HepG2 (cell line): ENCODE data around the gene NFATC4. TPM values are rescaled to one million over a fixed set of nuclear protein-coding genes. Genes with fewer than 3 reads are reported as not detected.

Source experiments
- ARID3A ChIP-seq: IDR thresholded peaks from 2 replicates; pipeline ENCODE4 v1.6.1; 2012; ENCODE audit warnings: low read depth, low read length, improper control_type of control experiment
- BCL6 ChIP-seq: IDR thresholded peaks from 2 replicates; pipeline ENCODE4 v1.6.1; 2016; ENCODE audit warnings: missing genetic modification reagents, missing compliant biosample characterization
- ELF4 ChIP-seq: sonication (generic); formaldehyde crosslinking; IDR thresholded peaks from 2 replicates; pipeline ENCODE4 v1.5.0; 2020; ENCODE audit warnings: missing genetic modification reagents, mild to moderate bottlenecking, moderate library complexity, borderline replicate concordance
- GPN1 ChIP-seq: sonication (generic); formaldehyde crosslinking; IDR thresholded peaks from 2 replicates; pipeline ENCODE4 v1.5.1; 2020; ENCODE audit warnings: missing genetic modification reagents, borderline replicate concordance
- KDM4B ChIP-seq: sonication (generic); formaldehyde crosslinking; IDR thresholded peaks from 2 replicates; pipeline ENCODE4 v1.4.0; 2020; ENCODE audit warnings: missing genetic modification reagents
- MAFK ChIP-seq, 2 experiments: IDR thresholded peaks in 1 of 2; conservative IDR thresholded peaks in 1 of 2; 2 replicates each; pipeline ENCODE4 v1.6.1; 2011; ENCODE audit warnings: improper control_type of control experiment in 2 of 2, low read length in 2 of 2
- MLLT10 ChIP-seq: sonication (generic); formaldehyde crosslinking; IDR thresholded peaks from 2 replicates; pipeline ENCODE4 v1.4.0; 2020; ENCODE audit warnings: missing genetic modification reagents
- RBAK ChIP-seq: sonication (generic); formaldehyde crosslinking; IDR thresholded peaks from 2 replicates; pipeline ENCODE4 v1.5.1; 2020; ENCODE audit warnings: mild to moderate bottlenecking, missing genetic modification reagents
- ZNF12 ChIP-seq: sonication (generic); formaldehyde crosslinking; IDR thresholded peaks from 2 replicates; pipeline ENCODE4 v1.5.0; 2020; ENCODE audit warnings: missing genetic modification reagents
- ZNF510 ChIP-seq: sonication (generic); formaldehyde crosslinking; IDR thresholded peaks from 2 replicates; pipeline ENCODE4 v1.4.0; 2020; ENCODE audit warnings: low read depth, mild to moderate bottlenecking, missing genetic modification reagents
- ZNF512 ChIP-seq: sonication (generic); formaldehyde crosslinking; IDR thresholded peaks from 2 replicates; pipeline ENCODE4 v1.4.0; 2020; ENCODE audit warnings: mild to moderate bottlenecking, missing genetic modification reagents
- ZNF550 ChIP-seq: sonication (generic); formaldehyde crosslinking; IDR thresholded peaks from 2 replicates; pipeline ENCODE4 v1.4.0; 2020; ENCODE audit warnings: mild to moderate bottlenecking, missing genetic modification reagents, borderline replicate concordance
- ZNF569 ChIP-seq: sonication (generic); formaldehyde crosslinking; IDR thresholded peaks from 2 replicates; pipeline ENCODE4 v1.5.0; 2020; ENCODE audit warnings: mild to moderate bottlenecking, missing genetic modification reagents, moderate library complexity, borderline replicate concordance
- ZNF577 ChIP-seq: sonication (generic); formaldehyde crosslinking; IDR thresholded peaks from 2 replicates; pipeline ENCODE4 v1.4.0; 2020; ENCODE audit warnings: mild to moderate bottlenecking, low read depth, missing genetic modification reagents, borderline replicate concordance
- ZNF629 ChIP-seq: sonication (generic); formaldehyde crosslinking; conservative IDR thresholded peaks from 2 replicates; pipeline ENCODE4 v1.5.0; 2020; ENCODE audit warnings: missing genetic modification reagents
- ZNF749 ChIP-seq: sonication (generic); formaldehyde crosslinking; IDR thresholded peaks from 2 replicates; pipeline ENCODE4 v1.8.0; 2022; ENCODE audit warnings: mild to moderate bottlenecking, missing genetic modification reagents, moderate library complexity, borderline replicate concordance
- ZNF776 ChIP-seq: sonication (generic); formaldehyde crosslinking; IDR thresholded peaks from 2 replicates; pipeline ENCODE4 v1.4.0; 2020; ENCODE audit warnings: mild to moderate bottlenecking, missing genetic modification reagents
- ZNF780A ChIP-seq: sonication (generic); formaldehyde crosslinking; IDR thresholded peaks from 2 replicates; pipeline ENCODE4 v1.8.0; 2022; ENCODE audit warnings: mild to moderate bottlenecking, missing genetic modification reagents, moderate library complexity
- ZNF782 ChIP-seq: sonication (generic); formaldehyde crosslinking; IDR thresholded peaks from 2 replicates; pipeline ENCODE4 v1.4.0; 2020; ENCODE audit warnings: missing genetic modification reagents, mild to moderate bottlenecking, borderline replicate concordance
- ZNF83 ChIP-seq: sonication (generic); formaldehyde crosslinking; IDR thresholded peaks from 2 replicates; pipeline ENCODE4 v1.4.0; 2020; ENCODE audit warnings: missing genetic modification reagents, mild to moderate bottlenecking, borderline replicate concordance
- ZSCAN12 ChIP-seq: sonication (generic); formaldehyde crosslinking; IDR thresholded peaks from 2 replicates; pipeline ENCODE4 v1.9.0; 2021; ENCODE audit warnings: mild to moderate bottlenecking, missing genetic modification reagents
- ZSCAN22 ChIP-seq: sonication (generic); formaldehyde crosslinking; IDR thresholded peaks from 2 replicates; pipeline ENCODE4 v1.4.0; 2020; ENCODE audit warnings: mild to moderate bottlenecking, missing genetic modification reagents
- polyA plus RNA-seq, 8 experiments: library from polyadenylated mRNA; depleted of rRNA in 3 of 8; stranded (reverse) in 7 of 8; unstranded in 1 of 8; fragments of >200 nt; fragmentation: Illumina TruSeq in 4 of 8; extraction: Trizol in 4 of 8; gene quantifications; 2 replicates each; pipeline versions ENCODE4 v1.2.1 to v1.2.3, GENCODE V29; 2011 to 2016; ENCODE audit warnings: low read depth in 4 of 8, missing spikeins in 1 of 8, mixed read lengths in 1 of 8; ENCODE audit not compliant: insufficient read depth in 1 of 8
- total RNA-seq, 5 experiments: library from RNA; depleted of rRNA; stranded (reverse); fragments of >200 nt; fragmentation: Illumina TruSeq; extraction: Trizol; gene quantifications; 2 replicates each; pipeline ENCODE4 v1.2.3, GENCODE V29; 2016; ENCODE audit warnings: low read depth in 1 of 5
- TF ChIP-seq, protein P1 (sequence below): sonication (generic); formaldehyde crosslinking; IDR thresholded peaks from 2 replicates; pipeline ENCODE4 v1.5.1; 2020; ENCODE audit warnings: missing genetic modification reagents, mild to moderate bottlenecking, borderline replicate concordance
- TF ChIP-seq, protein P2 (sequence below): sonication (generic); formaldehyde crosslinking; IDR thresholded peaks from 2 replicates; pipeline ENCODE4 v1.4.0; 2020; ENCODE audit warnings: mild to moderate bottlenecking, missing genetic modification reagents

Gene NFATC4
- total and polyA plus RNA-seq, 2 of the 13 experiments (the other 11 are each of a cell fraction or from before 2014, with no cell fraction given): 0.04 to 0.15 TPM

DNA sequence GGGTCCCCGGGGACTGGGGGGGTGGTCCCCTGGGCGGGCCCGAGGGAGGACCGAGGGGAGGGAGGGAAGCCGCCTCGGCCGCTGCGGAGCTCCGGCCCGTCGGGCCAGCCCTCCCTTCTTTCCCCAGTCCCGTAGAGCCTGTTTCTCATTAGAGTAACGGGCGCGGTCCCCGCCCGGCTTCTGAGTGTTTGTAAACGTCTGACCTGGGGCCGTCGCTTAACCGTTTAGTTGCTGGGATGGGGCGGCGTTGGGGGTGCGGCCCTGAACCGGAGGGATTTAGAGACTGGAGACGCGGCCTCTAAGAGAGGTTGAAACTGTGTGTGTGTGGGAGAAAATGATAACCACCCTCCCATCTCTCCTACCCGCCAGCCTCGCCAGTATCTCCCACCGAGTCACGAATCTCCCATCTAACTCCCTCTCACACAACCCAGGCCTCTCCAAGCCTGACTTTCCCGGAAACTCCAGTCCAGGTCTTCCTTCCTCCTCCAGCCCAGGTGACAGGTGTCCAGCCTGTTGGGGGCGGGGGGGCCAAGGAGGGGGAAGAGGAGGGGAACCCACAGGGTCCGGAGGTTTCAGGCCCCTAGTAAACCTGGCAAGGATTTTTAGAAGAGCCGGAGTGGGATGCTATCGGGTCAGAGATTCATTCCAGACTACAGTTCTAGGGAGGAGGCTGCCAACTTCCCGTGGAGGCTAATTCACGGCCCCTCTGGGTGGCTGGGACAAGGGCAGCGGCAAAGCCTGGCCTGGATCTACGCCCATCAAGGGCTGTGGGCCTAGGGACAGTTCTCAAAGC is 1.1 kb upstream of the NFATC4 start (continued):
- no peak; the same call in 1 of the 2 replicates for TF ChIP-seq ZNF510 (CRISPR knock-in tag)
- peak; percentile 34 for TF ChIP-seq GPN1 (CRISPR knock-in tag)
- TF ChIP-seq, protein P1, sequence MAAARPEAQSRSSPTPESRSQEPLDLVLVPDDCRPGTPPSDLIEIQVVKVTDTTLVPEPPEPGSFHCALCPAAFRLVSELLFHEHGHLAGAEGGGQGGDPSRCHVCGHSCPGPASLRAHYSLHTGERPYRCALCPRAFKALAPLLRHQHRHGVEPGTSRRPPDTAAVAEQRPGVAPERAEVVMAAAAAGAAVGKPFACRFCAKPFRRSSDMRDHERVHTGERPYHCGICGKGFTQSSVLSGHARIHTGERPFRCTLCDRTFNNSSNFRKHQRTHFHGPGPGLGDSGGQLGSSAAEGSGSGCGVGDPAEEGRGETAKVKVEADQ (CRISPR knock-in tag): no peak
- TF ChIP-seq ELF4 (CRISPR knock-in tag): 0 out of 2 replicates have a peak, but pooled peaks have one; percentile 31
- peak; percentile 34; the same call in 1 of the 2 replicates for TF ChIP-seq ARID3A
- TF ChIP-seq ZSCAN22: no peak
- TF ChIP-seq BCL6: 0 out of 2 replicates have a peak, but pooled peaks have one; percentile 17
- TF ChIP-seq ZNF629: no peak
- TF ChIP-seq MAFK (conservative IDR thresholded peaks at IDR 0.05 in 1 of 2, IDR thresholded peaks at IDR 0.05 in 1 of 2; ENCODE audit: low read length in 2 of 2): no peak
- 0 out of 2 replicates have a peak, but pooled peaks have one; percentile 66 for TF ChIP-seq ZSCAN12 (CRISPR knock-in tag)
- TF ChIP-seq ZNF780A (CRISPR knock-in tag): no peak
- no peak for TF ChIP-seq ZNF577 (CRISPR knock-in tag)
- TF ChIP-seq MLLT10 (CRISPR knock-in tag): no peak
- no peak for TF ChIP-seq ZNF569
- peak; percentile 97 for TF ChIP-seq ZNF550 (CRISPR knock-in tag)
- peak; percentile 10; the same call in 1 of the 2 replicates for TF ChIP-seq ZNF512
- no peak for TF ChIP-seq KDM4B (CRISPR knock-in tag)
- TF ChIP-seq ZNF12: peak; percentile 7; the same call in 1 of the 2 replicates
- peak; percentile 73; the same call in 1 of the 2 replicates for TF ChIP-seq ZNF782 (CRISPR knock-in tag)
- TF ChIP-seq ZNF749 (CRISPR knock-in tag): peak; percentile 71; the same call in 1 of the 2 replicates
- TF ChIP-seq RBAK (CRISPR knock-in tag): no peak
- peak; percentile 57; the same call in 1 of the 2 replicates for TF ChIP-seq ZNF776 (CRISPR knock-in tag)
- TF ChIP-seq, protein P2, sequence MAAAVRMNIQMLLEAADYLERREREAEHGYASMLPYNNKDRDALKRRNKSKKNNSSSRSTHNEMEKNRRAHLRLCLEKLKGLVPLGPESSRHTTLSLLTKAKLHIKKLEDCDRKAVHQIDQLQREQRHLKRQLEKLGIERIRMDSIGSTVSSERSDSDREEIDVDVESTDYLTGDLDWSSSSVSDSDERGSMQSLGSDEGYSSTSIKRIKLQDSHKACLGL (CRISPR knock-in tag): no peak
- no peak; the same call in 1 of the 2 replicates for TF ChIP-seq ZNF83 (CRISPR knock-in tag)
